Forelimb muscle (tissue), 1 donor: ENCODE data around the gene ZNF48. TPM values are rescaled to one million over a fixed set of nuclear protein-coding genes. Genes with fewer than 3 reads are reported as not detected.
A peak's percentile ranks its signal among the peaks of the same experiment; 100 is the strongest.

Experiments used
- DNase-seq: peaks from one replicate; pipeline ENCODE4 v3.0.0-alpha.2; 2013; ENCODE audit warnings: low read depth
- polyA plus RNA-seq: library from polyadenylated mRNA; unstranded; fragments of 120-200 nt; gene quantifications from one replicate; pipeline ENCODE4 v1.2.1, GENCODE V29; 2013; ENCODE audit not compliant: insufficient read length

The ZNF48 gene
- polyA plus RNA-seq, 1 donor, result 5.3 TPM

DNA sequence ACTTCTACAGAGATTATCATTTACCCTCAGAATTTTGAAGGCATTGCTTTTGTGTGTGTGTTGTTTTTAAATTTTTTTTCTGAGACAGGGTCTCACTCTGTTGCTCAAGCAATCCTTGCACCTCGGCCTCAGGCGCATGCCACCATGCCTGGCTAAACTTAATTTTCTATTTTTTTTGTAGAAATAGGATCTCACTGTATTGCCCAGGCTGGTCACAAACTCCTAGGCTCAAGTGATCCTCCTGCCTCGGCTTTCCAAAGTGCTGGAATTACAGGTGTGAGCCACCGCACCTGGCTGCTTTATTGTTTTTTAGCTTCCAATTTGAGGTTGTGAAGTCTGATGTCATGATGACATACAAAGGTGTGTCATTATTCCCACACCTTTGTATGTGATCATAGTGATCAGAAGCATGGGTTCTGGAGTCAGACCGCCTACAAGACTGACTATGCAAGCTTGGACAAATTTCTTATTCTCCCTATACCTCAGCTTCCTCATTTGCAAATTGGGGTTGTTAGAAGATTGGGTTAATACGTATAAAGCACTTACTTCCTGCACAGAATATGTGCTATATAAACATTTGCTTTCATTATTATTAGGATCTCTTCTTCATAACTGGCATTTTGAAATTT, 44.6 kb downstream of the ZNF48 start:
- no peak for DNase-seq

DNA sequence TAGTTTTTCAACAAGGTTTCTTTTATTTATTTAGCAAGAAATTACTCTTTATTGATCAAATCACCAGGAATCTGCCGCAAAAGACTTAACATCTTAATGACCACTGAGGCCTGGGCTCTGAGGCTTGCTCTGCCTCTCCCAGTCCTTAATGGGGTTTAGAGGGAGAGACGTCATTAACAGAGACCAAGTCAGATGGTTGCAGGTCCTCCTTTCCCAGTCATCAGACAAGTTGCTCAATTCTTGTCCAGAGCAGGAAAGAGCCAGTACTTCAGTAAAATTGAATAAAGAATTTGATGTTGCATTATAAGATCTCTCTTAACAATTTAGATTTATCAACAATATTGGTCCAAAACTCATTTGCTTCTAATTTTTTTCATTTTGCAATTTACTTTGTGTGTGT, 48.4 kb downstream of the ZNF48 start:
- no peak for DNase-seq

DNA sequence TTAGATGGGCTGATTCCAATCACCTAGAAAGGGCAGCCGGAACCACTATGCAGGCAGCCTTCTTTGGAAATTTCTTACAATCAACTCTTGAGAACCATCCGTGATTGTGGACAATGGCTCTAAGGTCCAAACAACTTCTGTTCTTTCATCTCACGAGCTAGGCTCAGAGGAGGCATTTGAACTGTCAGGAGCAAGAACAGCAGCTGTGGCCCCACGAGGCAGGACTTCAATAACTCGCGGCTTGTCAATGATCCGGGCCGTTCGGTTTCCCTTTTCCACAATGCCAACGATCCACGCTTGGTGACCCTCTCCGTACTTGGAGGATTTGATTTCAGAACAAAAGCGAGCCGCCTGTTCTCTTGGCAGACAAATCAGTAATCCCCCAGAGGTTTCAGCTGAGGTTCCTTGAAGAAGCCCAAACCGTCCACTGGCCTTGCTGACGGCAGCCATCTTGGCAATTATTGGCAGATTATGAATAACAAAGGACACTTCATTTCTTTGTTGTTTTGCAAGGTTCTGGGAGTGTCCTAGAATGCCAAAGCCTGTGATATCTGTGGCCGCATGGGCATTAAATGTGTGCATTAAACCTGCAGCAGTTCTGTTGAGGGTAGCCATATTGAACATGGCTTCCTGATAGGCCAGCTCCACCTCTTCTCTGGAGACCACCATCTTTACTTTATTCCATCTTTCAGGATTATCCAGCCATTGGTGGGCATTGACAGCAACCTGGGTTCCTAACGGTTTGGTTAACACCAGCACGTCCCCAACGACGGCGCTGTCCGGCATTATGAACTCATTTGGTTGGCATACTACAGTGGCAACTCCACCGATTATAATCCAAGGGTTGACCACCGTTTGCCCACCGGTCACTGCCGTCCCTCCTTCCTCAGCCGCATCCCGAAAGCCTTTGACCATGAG, 49.3 kb downstream of the ZNF48 start:
- DNase-seq, result no peak

GRCh38 chr16:30445149-30445407, 49.9 kb downstream of the ZNF48 start:
- DNase-seq, result no peak

GRCh38 chr16:30445408-30446202, 50.4 kb downstream of the ZNF48 start, which contains the start of gene SEPHS2:
Gene SEPHS2 (minus strand): TSS chr16:30445874. CDS start chr16:30445727, 147 bp downstream.
- peak; percentile 90 for DNase-seq

DNA sequence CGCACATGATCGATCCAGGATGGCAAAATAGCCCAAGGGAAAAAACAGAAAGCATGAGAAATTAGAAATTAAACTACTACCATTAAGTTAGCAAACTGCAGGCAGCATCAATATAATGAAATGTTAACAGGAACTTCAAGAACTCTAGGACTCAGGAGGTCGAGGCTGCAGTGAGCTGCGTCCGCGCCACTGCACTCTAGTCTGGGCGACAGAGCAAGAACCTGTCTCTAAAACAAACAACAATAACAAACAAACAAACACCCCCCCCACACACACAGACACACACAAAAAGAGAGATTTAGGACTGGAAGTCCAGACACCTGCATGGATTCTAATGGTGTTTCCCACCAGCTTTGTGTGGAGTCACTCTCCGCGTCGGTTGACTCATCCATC, 51.0 kb downstream of the ZNF48 start:
- DNase-seq, result no peak

DNA sequence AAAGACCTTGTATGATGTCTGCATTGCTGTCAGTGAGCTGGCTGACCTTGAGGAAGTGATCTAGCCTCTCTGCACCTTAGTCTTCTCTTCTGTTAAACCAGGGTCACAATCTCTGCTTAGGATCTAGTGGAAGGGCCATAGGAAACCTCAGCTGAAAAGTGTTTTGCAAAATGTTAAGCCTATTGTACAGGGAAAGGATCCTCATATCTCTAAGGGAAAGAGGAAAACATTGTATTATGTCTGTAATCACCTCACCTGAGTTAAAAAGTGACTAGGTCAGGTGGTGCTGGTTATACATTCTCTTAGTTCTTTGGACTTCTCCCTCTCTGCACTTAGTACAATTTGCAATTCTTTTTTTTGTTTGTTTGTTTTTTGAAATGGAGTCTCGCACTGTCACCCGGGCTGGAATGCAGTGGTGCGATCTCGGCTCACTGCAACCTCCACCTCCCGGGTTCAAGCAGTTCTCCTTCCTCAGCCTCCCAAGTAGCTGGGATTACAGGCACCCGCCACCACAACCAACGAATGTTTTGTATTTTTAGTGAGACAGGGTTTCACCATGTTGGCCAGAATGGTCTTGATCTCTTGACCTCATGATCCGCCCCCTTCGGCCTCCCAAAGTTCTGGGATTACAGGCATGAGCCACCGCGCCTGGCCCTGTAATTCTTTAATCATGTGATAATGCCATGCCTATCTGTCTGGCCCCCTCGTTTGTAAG, 52.4 kb downstream of the ZNF48 start:
- DNase-seq, result no peak

DNA sequence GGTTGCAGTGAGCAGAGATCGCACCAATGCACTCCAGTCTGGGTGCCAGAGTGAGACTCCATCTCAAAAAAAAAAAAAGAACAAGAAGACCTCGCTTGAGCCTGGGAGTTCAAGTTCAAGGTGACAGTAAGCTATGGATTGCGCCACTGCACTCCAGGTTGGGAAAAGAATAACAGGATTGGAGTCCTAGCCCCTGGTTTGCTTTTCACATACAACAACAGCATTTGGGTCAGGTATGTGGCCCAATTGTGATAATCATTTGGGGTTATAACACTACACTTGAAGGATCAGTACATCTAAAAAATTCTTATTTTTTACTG, 53.9 kb downstream of the ZNF48 start:
- DNase-seq, result no peak

Other genes with a start within 250 kb of the ZNF48 start
- gene CORO1A, start 211.8 kb upstream of the ZNF48 start, polyA plus RNA-seq, result 13.1 TPM
- 23.9 TPM for gene BOLA2B, start 201.8 kb upstream of the ZNF48 start, polyA plus RNA-seq
- 19.1 TPM for gene SLX1A, start 201.5 kb upstream of the ZNF48 start, polyA plus RNA-seq
- 1.8 TPM for gene SULT1A3, start 196.2 kb upstream of the ZNF48 start, polyA plus RNA-seq
- 6.9 TPM for gene NPIPB13, start 146.9 kb upstream of the ZNF48 start, polyA plus RNA-seq
- gene CD2BP2, start 40.1 kb upstream of the ZNF48 start, polyA plus RNA-seq, result 33.0 TPM
- 32.3 TPM for gene TBC1D10B, start 24.9 kb upstream of the ZNF48 start, polyA plus RNA-seq
- 9,236 TPM for gene MYL11, start 20.6 kb upstream of the ZNF48 start, polyA plus RNA-seq
- gene SEPTIN1, start 12.9 kb upstream of the ZNF48 start, polyA plus RNA-seq, result 3.3 TPM
- 6.1 TPM for gene ZNF771, start 12.2 kb downstream of the ZNF48 start, polyA plus RNA-seq
- 23.6 TPM for gene DCTPP1, start 34.6 kb downstream of the ZNF48 start, polyA plus RNA-seq
- 13.8 TPM for gene SEPHS2, start 50.5 kb downstream of the ZNF48 start, polyA plus RNA-seq
- 2.5 TPM for gene ITGAL, start 77.3 kb downstream of the ZNF48 start, polyA plus RNA-seq
- gene ZNF768, start 131.1 kb downstream of the ZNF48 start, polyA plus RNA-seq, result 27.9 TPM
- gene ZNF747, start 139.4 kb downstream of the ZNF48 start, polyA plus RNA-seq, result 6.5 TPM
- 6.2 TPM for gene ZNF764, start 163.0 kb downstream of the ZNF48 start, polyA plus RNA-seq
- gene ZNF688, start 176.3 kb downstream of the ZNF48 start, polyA plus RNA-seq, result 9.7 TPM
- gene ZNF785, start 190.3 kb downstream of the ZNF48 start, polyA plus RNA-seq, result 13.1 TPM
- 6.6 TPM for gene ZNF689, start 215.0 kb downstream of the ZNF48 start, polyA plus RNA-seq